H1 (cell line): ENCODE data around the gene CS. TPM values are rescaled to one million over a fixed set of nuclear protein-coding genes. Genes with fewer than 3 reads are reported as not detected.

Experiments used
- BACH1 ChIP-seq: IDR thresholded peaks from 2 replicates; pipeline ENCODE4 v1.6.1; 2012; ENCODE audit warnings: low read length, improper control_type of control experiment
- FOSL1 ChIP-seq: IDR thresholded peaks from 2 replicates; pipeline ENCODE4 v1.6.1; 2011; ENCODE audit warnings: mild to moderate bottlenecking, low read depth, low read length, moderate library complexity; ENCODE audit not compliant: insufficient read depth
- POLR2A ChIP-seq, 2 experiments: IDR thresholded peaks; 1 replicate in 1 of 2; 2 replicates in 1 of 2; pipeline ENCODE4 v1.6.1; 2011; ENCODE audit warnings: low read depth in 2 of 2, low read length in 2 of 2, mild to moderate bottlenecking in 2 of 2; ENCODE audit errors: control extremely low read depth in 1 of 2
- POLR2AphosphoS5 ChIP-seq: IDR thresholded peaks from 2 replicates; pipeline ENCODE4 v1.6.1; 2011; ENCODE audit warnings: low read depth, low read length
- RAD21 ChIP-seq, 2 experiments: IDR thresholded peaks in 1 of 2; conservative IDR thresholded peaks in 1 of 2; 2 replicates each; pipeline ENCODE4 v1.6.1; 2011; ENCODE audit warnings: low read depth in 2 of 2, low read length in 2 of 2, improper control_type of control experiment in 1 of 2, inconsistent platforms in 1 of 2, mild to moderate bottlenecking in 1 of 2, moderate library complexity in 1 of 2
- YY1 ChIP-seq: IDR thresholded peaks from 2 replicates; pipeline ENCODE4 v1.6.1; 2011; ENCODE audit warnings: low read depth, mild to moderate bottlenecking, low read length
- polyA plus RNA-seq, 7 experiments: library from polyadenylated mRNA; depleted of rRNA in 3 of 7; stranded (reverse) in 5 of 7; unstranded in 2 of 7; fragments of >200 nt in 5 of 7; fragments of 200-250 nt in 2 of 7; gene quantifications; 1 replicate in 5 of 7; 2 replicates in 1 of 7; 4 replicates in 1 of 7; pipeline versions ENCODE4 v1.2.1 to v1.2.3, GENCODE V29; 2011 to 2013; ENCODE audit warnings: missing spikeins in 2 of 7, mixed read lengths in 2 of 7
- total RNA-seq: library from RNA; stranded (reverse); fragmentation: NEBNext Ultra II Directional; extraction: Animal tissue kit (Norgen Biotek cat#: 25700); gene quantifications from 2 replicates; pipeline ENCODE4 v1.2.1, GENCODE V29; 2021
- TF ChIP-seq, protein P1 (sequence below): fragments of 300-600 bp; sonication (generic); IDR thresholded peaks from 2 replicates; pipeline ENCODE4 v1.7.1; 2012; ENCODE audit warnings: low read length, moderate library complexity, mild to moderate bottlenecking, inconsistent platforms; ENCODE audit not compliant: insufficient replicate concordance
- TF ChIP-seq, protein P2 (sequence below): IDR thresholded peaks from 2 replicates; pipeline ENCODE4 v1.6.1; 2011; ENCODE audit warnings: low read length, improper control_type of control experiment
- TF ChIP-seq, protein P3 (sequence below): IDR thresholded peaks from 2 replicates; pipeline ENCODE4 v1.6.1; 2012; ENCODE audit warnings: inconsistent platforms

Gene CS
- total and polyA plus RNA-seq, 2 of the 8 experiments (the other 6 are each of a cell fraction or from before 2014, with no cell fraction given) = 96.6 to 238 TPM

DNA sequence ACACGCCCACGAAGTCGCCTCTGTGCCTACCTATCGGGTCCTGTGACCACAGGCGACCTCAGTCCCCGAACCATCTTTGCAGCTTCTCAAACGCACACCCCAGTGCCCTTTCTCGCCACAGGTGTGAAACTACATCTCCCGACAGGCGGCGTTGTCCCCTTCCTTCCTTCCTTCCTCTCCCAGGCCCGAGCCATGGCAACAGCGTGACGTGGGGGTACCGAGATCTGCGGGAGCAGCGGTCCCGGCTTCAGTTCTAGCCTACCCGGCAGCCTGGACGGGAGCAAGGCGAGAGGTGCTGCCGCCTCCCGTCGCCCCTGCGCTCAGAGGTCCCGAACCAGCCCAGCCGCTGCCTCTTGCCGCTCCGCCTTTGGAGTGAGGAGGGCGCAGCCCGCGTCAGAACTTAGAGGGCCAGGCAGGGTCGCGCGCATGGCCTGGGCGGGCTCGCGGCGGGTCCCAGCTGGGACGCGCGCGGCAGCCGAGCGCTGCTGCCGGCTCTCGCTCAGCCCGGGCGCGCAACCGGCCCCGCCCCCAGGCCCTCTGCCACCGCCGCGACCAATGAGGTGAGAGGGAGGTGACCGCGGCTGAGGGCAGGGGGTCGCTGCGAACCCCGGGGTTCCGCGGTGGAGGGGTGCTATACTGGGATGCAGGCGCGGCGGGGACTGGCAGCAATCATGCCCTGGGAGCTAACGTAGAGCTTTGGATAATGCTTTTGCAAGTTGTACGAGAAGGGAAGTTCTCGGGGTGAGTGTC lies 33.3 kb downstream of the CS start, which contains the start of gene COQ10A (continued):
- TF ChIP-seq, protein P1, sequence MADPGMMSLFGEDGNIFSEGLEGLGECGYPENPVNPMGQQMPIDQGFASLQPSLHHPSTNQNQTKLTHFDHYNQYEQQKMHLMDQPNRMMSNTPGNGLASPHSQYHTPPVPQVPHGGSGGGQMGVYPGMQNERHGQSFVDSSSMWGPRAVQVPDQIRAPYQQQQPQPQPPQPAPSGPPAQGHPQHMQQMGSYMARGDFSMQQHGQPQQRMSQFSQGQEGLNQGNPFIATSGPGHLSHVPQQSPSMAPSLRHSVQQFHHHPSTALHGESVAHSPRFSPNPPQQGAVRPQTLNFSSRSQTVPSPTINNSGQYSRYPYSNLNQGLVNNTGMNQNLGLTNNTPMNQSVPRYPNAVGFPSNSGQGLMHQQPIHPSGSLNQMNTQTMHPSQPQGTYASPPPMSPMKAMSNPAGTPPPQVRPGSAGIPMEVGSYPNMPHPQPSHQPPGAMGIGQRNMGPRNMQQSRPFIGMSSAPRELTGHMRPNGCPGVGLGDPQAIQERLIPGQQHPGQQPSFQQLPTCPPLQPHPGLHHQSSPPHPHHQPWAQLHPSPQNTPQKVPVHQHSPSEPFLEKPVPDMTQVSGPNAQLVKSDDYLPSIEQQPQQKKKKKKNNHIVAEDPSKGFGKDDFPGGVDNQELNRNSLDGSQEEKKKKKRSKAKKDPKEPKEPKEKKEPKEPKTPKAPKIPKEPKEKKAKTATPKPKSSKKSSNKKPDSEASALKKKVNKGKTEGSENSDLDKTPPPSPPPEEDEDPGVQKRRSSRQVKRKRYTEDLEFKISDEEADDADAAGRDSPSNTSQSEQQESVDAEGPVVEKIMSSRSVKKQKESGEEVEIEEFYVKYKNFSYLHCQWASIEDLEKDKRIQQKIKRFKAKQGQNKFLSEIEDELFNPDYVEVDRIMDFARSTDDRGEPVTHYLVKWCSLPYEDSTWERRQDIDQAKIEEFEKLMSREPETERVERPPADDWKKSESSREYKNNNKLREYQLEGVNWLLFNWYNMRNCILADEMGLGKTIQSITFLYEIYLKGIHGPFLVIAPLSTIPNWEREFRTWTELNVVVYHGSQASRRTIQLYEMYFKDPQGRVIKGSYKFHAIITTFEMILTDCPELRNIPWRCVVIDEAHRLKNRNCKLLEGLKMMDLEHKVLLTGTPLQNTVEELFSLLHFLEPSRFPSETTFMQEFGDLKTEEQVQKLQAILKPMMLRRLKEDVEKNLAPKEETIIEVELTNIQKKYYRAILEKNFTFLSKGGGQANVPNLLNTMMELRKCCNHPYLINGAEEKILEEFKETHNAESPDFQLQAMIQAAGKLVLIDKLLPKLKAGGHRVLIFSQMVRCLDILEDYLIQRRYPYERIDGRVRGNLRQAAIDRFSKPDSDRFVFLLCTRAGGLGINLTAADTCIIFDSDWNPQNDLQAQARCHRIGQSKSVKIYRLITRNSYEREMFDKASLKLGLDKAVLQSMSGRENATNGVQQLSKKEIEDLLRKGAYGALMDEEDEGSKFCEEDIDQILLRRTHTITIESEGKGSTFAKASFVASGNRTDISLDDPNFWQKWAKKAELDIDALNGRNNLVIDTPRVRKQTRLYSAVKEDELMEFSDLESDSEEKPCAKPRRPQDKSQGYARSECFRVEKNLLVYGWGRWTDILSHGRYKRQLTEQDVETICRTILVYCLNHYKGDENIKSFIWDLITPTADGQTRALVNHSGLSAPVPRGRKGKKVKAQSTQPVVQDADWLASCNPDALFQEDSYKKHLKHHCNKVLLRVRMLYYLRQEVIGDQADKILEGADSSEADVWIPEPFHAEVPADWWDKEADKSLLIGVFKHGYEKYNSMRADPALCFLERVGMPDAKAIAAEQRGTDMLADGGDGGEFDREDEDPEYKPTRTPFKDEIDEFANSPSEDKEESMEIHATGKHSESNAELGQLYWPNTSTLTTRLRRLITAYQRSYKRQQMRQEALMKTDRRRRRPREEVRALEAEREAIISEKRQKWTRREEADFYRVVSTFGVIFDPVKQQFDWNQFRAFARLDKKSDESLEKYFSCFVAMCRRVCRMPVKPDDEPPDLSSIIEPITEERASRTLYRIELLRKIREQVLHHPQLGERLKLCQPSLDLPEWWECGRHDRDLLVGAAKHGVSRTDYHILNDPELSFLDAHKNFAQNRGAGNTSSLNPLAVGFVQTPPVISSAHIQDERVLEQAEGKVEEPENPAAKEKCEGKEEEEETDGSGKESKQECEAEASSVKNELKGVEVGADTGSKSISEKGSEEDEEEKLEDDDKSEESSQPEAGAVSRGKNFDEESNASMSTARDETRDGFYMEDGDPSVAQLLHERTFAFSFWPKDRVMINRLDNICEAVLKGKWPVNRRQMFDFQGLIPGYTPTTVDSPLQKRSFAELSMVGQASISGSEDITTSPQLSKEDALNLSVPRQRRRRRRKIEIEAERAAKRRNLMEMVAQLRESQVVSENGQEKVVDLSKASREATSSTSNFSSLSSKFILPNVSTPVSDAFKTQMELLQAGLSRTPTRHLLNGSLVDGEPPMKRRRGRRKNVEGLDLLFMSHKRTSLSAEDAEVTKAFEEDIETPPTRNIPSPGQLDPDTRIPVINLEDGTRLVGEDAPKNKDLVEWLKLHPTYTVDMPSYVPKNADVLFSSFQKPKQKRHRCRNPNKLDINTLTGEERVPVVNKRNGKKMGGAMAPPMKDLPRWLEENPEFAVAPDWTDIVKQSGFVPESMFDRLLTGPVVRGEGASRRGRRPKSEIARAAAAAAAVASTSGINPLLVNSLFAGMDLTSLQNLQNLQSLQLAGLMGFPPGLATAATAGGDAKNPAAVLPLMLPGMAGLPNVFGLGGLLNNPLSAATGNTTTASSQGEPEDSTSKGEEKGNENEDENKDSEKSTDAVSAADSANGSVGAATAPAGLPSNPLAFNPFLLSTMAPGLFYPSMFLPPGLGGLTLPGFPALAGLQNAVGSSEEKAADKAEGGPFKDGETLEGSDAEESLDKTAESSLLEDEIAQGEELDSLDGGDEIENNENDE = no peak
- TF ChIP-seq, protein P2, sequence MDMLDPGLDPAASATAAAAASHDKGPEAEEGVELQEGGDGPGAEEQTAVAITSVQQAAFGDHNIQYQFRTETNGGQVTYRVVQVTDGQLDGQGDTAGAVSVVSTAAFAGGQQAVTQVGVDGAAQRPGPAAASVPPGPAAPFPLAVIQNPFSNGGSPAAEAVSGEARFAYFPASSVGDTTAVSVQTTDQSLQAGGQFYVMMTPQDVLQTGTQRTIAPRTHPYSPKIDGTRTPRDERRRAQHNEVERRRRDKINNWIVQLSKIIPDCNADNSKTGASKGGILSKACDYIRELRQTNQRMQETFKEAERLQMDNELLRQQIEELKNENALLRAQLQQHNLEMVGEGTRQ = no peak
- TF ChIP-seq POLR2A (IDR thresholded peaks at IDR 0.05; ENCODE audit: control extremely low read depth in 1 of 2, low read depth in 2 of 2, low read length in 2 of 2) = peak; percentile 51 to 85
- peak; percentile 76 for TF ChIP-seq POLR2AphosphoS5
- TF ChIP-seq, protein P3, sequence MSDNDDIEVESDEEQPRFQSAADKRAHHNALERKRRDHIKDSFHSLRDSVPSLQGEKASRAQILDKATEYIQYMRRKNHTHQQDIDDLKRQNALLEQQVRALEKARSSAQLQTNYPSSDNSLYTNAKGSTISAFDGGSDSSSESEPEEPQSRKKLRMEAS = no peak; the same call in none of the 2 replicates
- TF ChIP-seq YY1 = no peak
- TF ChIP-seq BACH1 = no peak
- TF ChIP-seq RAD21 (IDR thresholded peaks at IDR 0.05 in 1 of 2, conservative IDR thresholded peaks at IDR 0.05 in 1 of 2; ENCODE audit: low read depth in 2 of 2, low read length in 2 of 2) = peak in 1 of 2 experiments; percentile 1; a peak in 1 of 4 replicates
- no peak for TF ChIP-seq FOSL1
